K562 (cell line): ENCODE measurements around the gene C22orf42. TPM values are rescaled to one million over a fixed set of nuclear protein-coding genes. Genes with fewer than 3 reads are reported as not detected.

Experiments used
- ATAC-seq: fragments of 200-7000 bp; cut with Tn5 transposase; 3 replicates; pipeline ENCODE4 v1.9.1; 2020; ENCODE audit warnings: moderate library complexity
- BruUV-seq: library from RNA; stranded (reverse); fragments of 400-500 nt; replicated peaks from 2 replicates; lab custom pipeline; 2021; lab: Mats Ljungman, UMichigan
- CTCF ChIA-PET: fragments of 300-600 bp; formaldehyde crosslinking; extraction: SDS; loops from one replicate; lab custom pipeline; 2021; ENCODE audit warnings: low intra/inter-chr PET ratio; lab: Yijun Ruan, JAX
- POLR2A ChIA-PET: fragments of 300-600, 350-650 bp; sonication (Branson Sonifier 250); formaldehyde crosslinking; extraction: SDS; loops from one replicate; lab custom pipeline; 2021; ENCODE audit warnings: antibody characterized with exemption, inconsistent platforms; lab: Yijun Ruan, JAX
- DNase-seq, 4 experiments: peaks; one replicate each; pipeline versions ENCODE4 v3.0.0 to v3.0.0-alpha.2; 2011 to 2018; ENCODE audit warnings: low spot score in 3 of 4, mixed read lengths in 3 of 4; ENCODE audit errors: extremely low read depth in 1 of 4
- FAIRE-seq: peaks from 2 replicates; lab custom pipeline; 2011; peaks lifted over from hg19 to GRCh38; lab: Jason Lieb, UNC
- H2AFZ ChIP-seq: 2 replicates; pipeline ENCODE4 v1.6.0; 2011; ENCODE audit warnings: low read depth, low read length, control low read depth, inconsistent platforms
- H3K27ac ChIP-seq: fragments of 200-600 bp; 3 replicates; pipeline ENCODE4 v1.8.0; 2011; ENCODE audit warnings: low read depth, mild to moderate bottlenecking, control low read depth, inconsistent platforms, low read length, moderate library complexity, mixed read lengths; ENCODE audit errors: extremely low read depth
- H3K27me3 ChIP-seq, 2 experiments: fragments of 300-600 bp in 1 of 2; 2 replicates in 1 of 2; 3 replicates in 1 of 2; pipeline versions ENCODE4 v1.6.0 to v1.8.0; 2011; ENCODE audit warnings: inconsistent platforms in 2 of 2, low read length in 2 of 2, mild to moderate bottlenecking in 1 of 2, mixed read lengths in 1 of 2, moderate library complexity in 1 of 2; ENCODE audit not compliant: control insufficient read depth in 2 of 2, insufficient read depth in 2 of 2
- H3K36me3 ChIP-seq: fragments of 300-600 bp; 3 replicates; pipeline ENCODE4 v1.8.0; 2011; ENCODE audit warnings: mild to moderate bottlenecking, low read length, inconsistent platforms; ENCODE audit not compliant: control insufficient read depth, insufficient read depth
- H3K4me1 ChIP-seq, 2 experiments: fragments of 200-600 bp in 1 of 2; replicated peaks in 1 of 2; 2 replicates in 1 of 2; 3 replicates in 1 of 2; pipeline versions ENCODE4 v1.5.1 to v1.8.0; 2011; ENCODE audit warnings: inconsistent platforms in 2 of 2, low read length in 2 of 2, mild to moderate bottlenecking in 1 of 2, mixed read lengths in 1 of 2, moderate library complexity in 1 of 2; ENCODE audit not compliant: control insufficient read depth in 2 of 2, insufficient read depth in 2 of 2
- H3K4me2 ChIP-seq: 2 replicates; pipeline ENCODE4 v1.6.1; 2011; ENCODE audit warnings: low read length, control low read depth, inconsistent platforms, mixed read lengths; ENCODE audit not compliant: insufficient read depth
- H3K4me3 ChIP-seq: fragments of 200-600 bp; sonication (generic), shearing (Covaris generic); 2 replicates; pipeline ENCODE4 v1.5.1; 2016; ENCODE audit warnings: control low read depth, inconsistent platforms
- H3K79me2 ChIP-seq: fragments of 200-600 bp; 3 replicates; pipeline ENCODE4 v1.8.0; 2011; ENCODE audit warnings: low read length, inconsistent platforms; ENCODE audit not compliant: control insufficient read depth, insufficient read depth
- H3K9ac ChIP-seq, 2 experiments: 2 replicates each; pipeline versions ENCODE4 v1.6.0 to v1.6.1; 2011; ENCODE audit warnings: low read depth in 2 of 2, low read length in 2 of 2, control low read depth in 1 of 2, inconsistent platforms in 1 of 2, mild to moderate bottlenecking in 1 of 2, mixed read lengths in 1 of 2; ENCODE audit not compliant: insufficient read depth in 1 of 2
- H3K9me1 ChIP-seq: one replicate; pipeline ENCODE4 v1.6.0; 2011; ENCODE audit warnings: inconsistent platforms, mild to moderate bottlenecking, low read length, moderate library complexity; ENCODE audit not compliant: control insufficient read depth, insufficient read depth
- H3K9me3 ChIP-seq: replicated peaks from 2 replicates; pipeline ENCODE4 v1.5.1; 2011; ENCODE audit warnings: low read depth, low read length, inconsistent platforms; ENCODE audit not compliant: control insufficient read depth, insufficient read depth
- H4K20me1 ChIP-seq: replicated peaks from 2 replicates; pipeline ENCODE4 v1.6.1; 2011; ENCODE audit warnings: low read length, inconsistent platforms, mixed read lengths; ENCODE audit not compliant: control insufficient read depth, insufficient read depth
- ASH1L ChIP-seq: fragments of 450-650 bp; IDR thresholded peaks from 2 replicates; pipeline ENCODE4 v1.6.1; 2018; ENCODE audit warnings: borderline replicate concordance, mild to moderate bottlenecking, low read depth; ENCODE audit not compliant: partially characterized antibody
- JUN ChIP-seq, 2 experiments: sonication (generic) in 1 of 2; formaldehyde crosslinking in 1 of 2; IDR thresholded peaks; 2 replicates each; pipeline versions ENCODE4 v1.6.1 to v1.8.0; 2012 to 2022; ENCODE audit warnings: borderline replicate concordance in 2 of 2, mild to moderate bottlenecking in 2 of 2, improper control_type of control experiment in 1 of 2, low read depth in 1 of 2, low read length in 1 of 2, missing genetic modification reagents in 1 of 2
- NBN ChIP-seq: fragments of 450-650 bp; IDR thresholded peaks from 2 replicates; pipeline ENCODE4 v1.6.1; 2016; ENCODE audit warnings: low read depth, mild to moderate bottlenecking
- NR3C1 ChIP-seq: sonication (generic); formaldehyde crosslinking; IDR thresholded peaks from 2 replicates; pipeline ENCODE4 v1.8.1; 2022; ENCODE audit warnings: missing genetic modification reagents
- ZFP30 ChIP-seq: fragments of 250-450 bp; sonication (Bioruptor Pico); IDR thresholded peaks from 2 replicates; pipeline ENCODE4 v1.8.0; 2022; ENCODE audit warnings: moderate library complexity, mild to moderate bottlenecking, inconsistent platforms, borderline replicate concordance
- WGBS: fragments of 100-300 bp; shearing (Covaris generic); methylation state at CpG from one replicate; pipeline ENCODE4 v1.1.6; 2016; ENCODE audit warnings: low coverage, mixed read lengths; ENCODE audit not compliant: insufficient coverage; ENCODE audit errors: missing lambda C conversion rate; 5-methylcytosine and 5-hydroxymethylcytosine counted together
- in situ Hi-C: fragments of 300-500 bp; cut with MboI; formaldehyde crosslinking; loops from 4 replicates; pipeline ENCODE4 v1.15.0; 2018; ENCODE audit warnings: inconsistent platforms, mixed read lengths
- intact Hi-C: fragments of 100-400 bp; cut with micrococcal nuclease; formaldehyde crosslinking; loops from 2 replicates; pipeline ENCODE4 v1.14.2; 2022
- polyA plus RNA-seq, 8 experiments: library from polyadenylated mRNA; depleted of rRNA in 4 of 8; stranded (reverse) in 5 of 8; unstranded in 3 of 8; fragments of >200 nt; fragmentation: Nextera tagmentation in 2 of 8; fragmentation: Illumina TruSeq in 1 of 8; extraction: Ambion mirVana in 2 of 8; extraction: Trizol in 1 of 8; gene quantifications; 2 replicates each; pipeline versions ENCODE4 v1.2.1 to v1.2.3, GENCODE V29; 2011 to 2014; ENCODE audit warnings: inconsistent platforms in 1 of 8, missing spikeins in 1 of 8
- total RNA-seq, 7 experiments: library from RNA; depleted of rRNA in 6 of 7; stranded (reverse); fragments of >200 nt in 6 of 7; fragmentation: Illumina TruSeq in 2 of 7; extraction: Trizol in 2 of 7; gene quantifications; 2 replicates each; pipeline versions ENCODE4 v1.2.1 to v1.2.3, GENCODE V29; 2011 to 2021; ENCODE audit warnings: low replicate concordance in 1 of 7
- TF ChIP-seq, protein P1 (sequence below), 2 experiments: fragments of 450-650 bp in 1 of 2; sonication (generic) in 1 of 2; formaldehyde crosslinking; conservative IDR thresholded peaks; 2 replicates each; pipeline versions ENCODE4 v1.4.0 to v1.8.1; 2020 to 2022; ENCODE audit warnings: mild to moderate bottlenecking in 1 of 2, missing genetic modification reagents in 1 of 2

The C22orf42 gene
- total and polyA plus RNA-seq, 9 of the 15 experiments (the other 6 are each of a cell fraction or from before 2014, with no cell fraction given), result not detected

DNA sequence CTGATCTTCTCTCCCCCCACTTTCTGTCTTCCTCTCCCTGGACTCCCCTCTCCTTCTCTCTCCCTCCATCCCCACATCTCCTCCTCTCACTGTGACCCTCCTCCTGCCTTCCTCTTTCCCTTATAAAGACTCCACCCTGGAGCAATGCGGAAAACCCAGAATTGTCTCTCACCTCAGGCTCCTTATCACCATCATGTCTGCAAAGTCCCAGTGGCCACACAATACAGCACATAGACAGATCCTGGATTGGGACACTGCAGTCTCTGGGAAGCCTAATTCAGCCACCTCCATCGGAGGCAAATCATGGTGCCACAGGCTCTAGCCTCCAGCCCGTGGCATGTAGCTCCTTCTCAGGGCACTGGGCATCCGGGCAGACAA is 43.0 kb upstream of the C22orf42 start:
- Histone ChIP-seq H4K20me1 (no peaks in the 10 kb centered on the region), H3K9me1 (no peaks in the 10 kb centered on the region), H3K27ac (no peak overlapping the region), H3K4me2 (no peak overlapping the region), H3K9ac (no peak overlapping the region), H3K4me3 (no peak overlapping the region), H3K36me3 (no peaks in the 10 kb centered on the region), H3K4me1 (peaks cover 0 to 26% of the 10 kb centered on the region in 2 experiments; a peak in 2 of 5 replicates), H3K27me3 (peaks cover 0 to 24% of the 10 kb centered on the region in 2 experiments; a peak in 3 of 5 replicates)
- intact Hi-C loops, result no loop called here
- ATAC-seq (no peak), DNase-seq (no peak)
- no peak for TF ChIP-seq NR3C1 (CRISPR knock-in tag)
- TF ChIP-seq NBN, result no peak
- TF ChIP-seq, all 486 proteins: peak for 0
- Histone ChIP-seq H3K79me2 (no peaks in the 10 kb centered on the region), H2AFZ (no peak overlapping the region), H3K9me3 (no peaks in the 10 kb centered on the region)
- FAIRE-seq, result no peak
- ChIA-PET POLR2A (no interaction called here), CTCF (no interaction called here)
- no TSS peak for BruUV-seq
- WGBS, result 0% methylated on average over 3 of the region's 4 CpGs
- in situ Hi-C loops, result no loop called here

DNA sequence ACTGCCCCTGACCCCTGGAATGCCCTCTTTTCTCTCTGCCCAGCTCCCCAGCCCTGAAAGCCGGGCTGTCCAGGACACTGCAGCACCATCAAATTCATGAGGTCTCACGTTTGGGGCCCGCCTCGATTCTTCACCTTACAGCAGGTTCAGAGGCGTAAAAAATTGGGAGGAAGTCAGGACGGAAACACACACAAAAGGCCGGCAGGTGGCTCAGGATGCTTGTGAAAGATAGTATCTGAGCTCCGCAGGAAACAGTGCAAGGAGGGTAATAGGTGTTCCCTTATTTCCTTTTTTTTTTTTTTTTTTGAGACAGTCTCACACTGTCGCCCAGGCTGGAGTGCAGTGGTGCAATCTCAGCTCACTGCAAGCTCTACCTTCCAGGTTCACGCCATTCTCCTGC is 41.6 kb upstream of the C22orf42 start:
- Histone ChIP-seq H3K9ac (no peak overlapping the region), H3K27ac (no peak overlapping the region), H3K4me3 (no peak overlapping the region), H3K27me3 (peaks cover 0 to 24% of the 10 kb centered on the region in 2 experiments; a peak in 2 of 5 replicates), H3K79me2 (no peaks in the 10 kb centered on the region), H3K9me3 (no peaks in the 10 kb centered on the region), H4K20me1 (no peaks in the 10 kb centered on the region), H3K9me1 (no peaks in the 10 kb centered on the region), H3K36me3 (no peaks in the 10 kb centered on the region), H3K4me2 (no peak overlapping the region), H2AFZ (no peak overlapping the region), H3K4me1 (peaks cover 0 to 21% of the 10 kb centered on the region in 2 experiments; a peak in 2 of 5 replicates)
- POLR2A ChIA-PET, result no interaction called here
- BruUV-seq, result no TSS peak
- 3% methylated on average over 7 of the region's 10 CpGs for WGBS
- intact Hi-C loops, result no loop called here
- FAIRE-seq, result no peak
- in situ Hi-C loops, result no loop called here
- TF ChIP-seq JUN (IDR thresholded peaks at IDR 0.05; ENCODE audit: borderline replicate concordance, low read depth, low read length), result no peak
- TF ChIP-seq JUN (CRISPR knock-in tag; IDR thresholded peaks at IDR 0.05; ENCODE audit: borderline replicate concordance), result no peak
- TF ChIP-seq, protein P1, sequence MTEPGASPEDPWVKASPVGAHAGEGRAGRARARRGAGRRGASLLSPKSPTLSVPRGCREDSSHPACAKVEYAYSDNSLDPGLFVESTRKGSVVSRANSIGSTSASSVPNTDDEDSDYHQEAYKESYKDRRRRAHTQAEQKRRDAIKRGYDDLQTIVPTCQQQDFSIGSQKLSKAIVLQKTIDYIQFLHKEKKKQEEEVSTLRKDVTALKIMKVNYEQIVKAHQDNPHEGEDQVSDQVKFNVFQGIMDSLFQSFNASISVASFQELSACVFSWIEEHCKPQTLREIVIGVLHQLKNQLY (CRISPR knock-in tag; conservative IDR thresholded peaks at IDR 0.05), result no peak
- TF ChIP-seq ZFP30 (CRISPR knock-in tag), result no peak
- no peak for TF ChIP-seq ASH1L
- ATAC-seq, result no peak
- CTCF ChIA-PET, result interaction anchor here (0.6 to 0.8 kb wide), 2 partner anchors 41 to 270 kb away, joined by 3 read pairs; no protein-coding TSS in a partner anchor
- no peak for DNase-seq
